Choroid plexus epithelial cell (primary cell): ENCODE data around the gene SCG5.

Experiments
- DNase-seq: peaks from one replicate; pipeline ENCODE4 v3.0.0-alpha.2; 2010; ENCODE audit warnings: low read depth
- H3K4me3 ChIP-seq: 2 replicates; pipeline ENCODE4 v1.5.1; 2011; ENCODE audit warnings: low read depth, mild to moderate bottlenecking, control low read depth, low read length, moderate library complexity
- CTCF ChIP-seq: conservative IDR thresholded peaks from 2 replicates; pipeline ENCODE4 v1.5.1; 2011; ENCODE audit warnings: low read depth, mild to moderate bottlenecking, control low read depth, inconsistent platforms, low read length, moderate library complexity

SCG5 gene

GRCh38 chr15:32737304-32737703, 95.8 kb downstream of the SCG5 start:
- TF ChIP-seq CTCF, result no peak
- no peak overlapping the region for H3K4me3 ChIP-seq
- DNase-seq, result no peak

DNA sequence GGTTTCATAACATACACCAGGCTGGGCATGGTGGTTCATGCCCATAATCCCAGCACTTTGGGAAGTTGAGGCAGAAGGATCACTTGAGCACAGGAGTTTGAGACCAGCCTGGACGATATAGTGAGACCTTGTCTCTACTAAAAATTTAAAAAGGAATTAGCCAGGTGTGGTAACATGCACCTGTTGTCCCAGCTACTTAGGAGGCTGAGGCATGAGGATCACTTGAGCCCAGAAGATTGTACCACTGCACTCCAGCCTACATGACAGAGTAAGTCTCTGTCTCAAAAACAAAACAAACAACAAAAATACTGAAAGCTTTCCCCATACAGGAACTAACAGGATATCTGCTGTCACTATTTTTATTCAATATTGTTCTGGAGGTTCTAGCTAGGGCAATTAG, 97.2 kb downstream of the SCG5 start:
- H3K4me3 ChIP-seq, result no peak overlapping the region
- DNase-seq, result no peak
- no peak for TF ChIP-seq CTCF

GRCh38 chr15:32739522-32740063, 98.1 kb downstream of the SCG5 start:
- no peak for TF ChIP-seq CTCF
- no peak overlapping the region for H3K4me3 ChIP-seq
- no peak for DNase-seq

DNA sequence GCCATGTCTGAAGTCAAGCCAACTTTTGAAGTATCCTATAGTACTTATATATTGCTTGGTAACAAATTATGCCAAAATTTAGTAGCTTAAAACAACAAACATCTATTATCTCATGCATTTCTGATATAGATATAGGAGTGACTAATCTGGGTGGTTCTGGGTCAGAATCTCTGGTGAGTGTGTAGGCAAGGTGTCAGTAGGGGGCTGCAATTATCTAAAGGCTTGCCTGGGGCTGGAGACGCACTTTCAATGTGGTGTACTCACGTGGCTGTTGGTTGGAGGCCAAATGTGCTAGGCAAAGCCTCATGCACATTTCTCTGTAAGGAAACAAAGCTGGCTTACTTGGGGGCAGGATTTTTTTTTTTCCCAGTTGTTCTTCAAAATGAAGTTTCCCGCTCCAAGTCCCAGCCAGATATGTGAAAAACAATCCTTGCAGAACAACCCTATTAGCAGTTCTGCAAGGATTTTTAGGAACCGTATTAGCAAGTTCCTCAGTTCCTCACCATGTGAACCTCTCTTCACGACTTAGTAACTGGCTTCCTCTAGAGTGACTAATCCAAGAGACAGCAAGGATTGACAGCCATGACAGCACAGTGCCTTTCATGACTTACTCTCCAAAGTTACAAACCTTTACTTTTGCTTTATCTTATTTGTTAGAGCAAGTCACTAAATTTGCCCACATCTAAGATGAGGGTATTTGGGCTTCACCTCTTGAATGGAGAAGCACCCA, 102.1 kb downstream of the SCG5 start:
- peak; percentile 68 for DNase-seq
- no peak overlapping the region for H3K4me3 ChIP-seq
- TF ChIP-seq CTCF, result no peak

DNA sequence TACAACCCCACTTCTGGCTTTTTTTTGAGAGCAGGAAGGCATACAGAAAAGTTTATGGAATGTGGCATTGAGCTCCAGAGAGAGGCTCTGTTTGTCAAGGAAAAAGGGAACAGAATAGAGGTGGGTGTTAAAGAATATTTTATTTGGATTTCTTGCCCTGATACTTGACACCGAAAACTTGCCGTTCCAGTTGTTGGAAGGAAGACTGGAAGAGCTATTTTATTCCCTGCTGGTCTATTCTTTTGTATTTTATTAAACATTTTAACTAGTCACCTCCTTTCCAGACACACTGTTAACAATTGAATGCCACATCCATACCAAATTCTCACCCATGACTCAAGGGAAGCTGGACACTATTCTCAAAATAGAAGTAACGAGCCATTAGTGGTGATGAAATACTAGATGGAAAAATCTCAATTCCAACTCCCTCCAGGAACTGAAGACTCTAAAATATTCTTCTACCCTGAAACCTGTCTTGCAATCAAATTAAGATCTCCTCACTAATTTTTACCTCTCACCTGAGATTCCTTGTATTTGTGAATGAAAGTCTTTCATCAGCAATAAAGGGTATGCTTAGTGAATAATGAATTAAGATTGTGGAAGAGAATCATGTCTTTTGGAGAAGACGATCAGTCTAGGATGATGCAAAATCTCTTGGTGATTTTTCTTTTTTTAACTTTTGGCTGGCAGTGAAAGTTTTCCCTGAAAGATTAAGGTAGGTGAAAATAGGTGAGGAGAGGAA, 104.8 kb downstream of the SCG5 start:
- no peak for DNase-seq
- no peak overlapping the region for H3K4me3 ChIP-seq
- TF ChIP-seq CTCF, result no peak
